T-helper 1 cell treated with Interleukin-12 subunit alpha and Interleukin-12 subunit beta and Interleukin-4 antibody, amounts not matched to agents 30 μg/mL and 1 μg/mL, for 36 hours (primary cell): Measurements from ENCODE around the gene FUBP3.
A peak's percentile ranks its signal among the peaks of the same experiment; 100 is the strongest.

Experiments used
- H3K27ac Mint-ChIP-seq: one replicate; pipeline ENCODE4 v1.8.0; 2021; ENCODE audit warnings: mild to moderate bottlenecking, mixed read lengths
- H3K27me3 Mint-ChIP-seq: one replicate; pipeline ENCODE4 v1.8.0; 2021; ENCODE audit warnings: low read depth, mixed read lengths
- H3K36me3 Mint-ChIP-seq: one replicate; pipeline ENCODE4 v1.8.0; 2021; ENCODE audit warnings: low read depth, mixed read lengths
- H3K4me1 Mint-ChIP-seq: one replicate; pipeline ENCODE4 v1.8.0; 2021; ENCODE audit warnings: low read depth, mixed read lengths
- H3K4me3 Mint-ChIP-seq: one replicate; pipeline ENCODE4 v1.8.0; 2021; ENCODE audit warnings: mild to moderate bottlenecking, moderate library complexity, mixed read lengths
- H3K9me3 Mint-ChIP-seq: one replicate; pipeline ENCODE4 v1.8.0; 2021; ENCODE audit warnings: mixed read lengths

FUBP3 gene

DNA sequence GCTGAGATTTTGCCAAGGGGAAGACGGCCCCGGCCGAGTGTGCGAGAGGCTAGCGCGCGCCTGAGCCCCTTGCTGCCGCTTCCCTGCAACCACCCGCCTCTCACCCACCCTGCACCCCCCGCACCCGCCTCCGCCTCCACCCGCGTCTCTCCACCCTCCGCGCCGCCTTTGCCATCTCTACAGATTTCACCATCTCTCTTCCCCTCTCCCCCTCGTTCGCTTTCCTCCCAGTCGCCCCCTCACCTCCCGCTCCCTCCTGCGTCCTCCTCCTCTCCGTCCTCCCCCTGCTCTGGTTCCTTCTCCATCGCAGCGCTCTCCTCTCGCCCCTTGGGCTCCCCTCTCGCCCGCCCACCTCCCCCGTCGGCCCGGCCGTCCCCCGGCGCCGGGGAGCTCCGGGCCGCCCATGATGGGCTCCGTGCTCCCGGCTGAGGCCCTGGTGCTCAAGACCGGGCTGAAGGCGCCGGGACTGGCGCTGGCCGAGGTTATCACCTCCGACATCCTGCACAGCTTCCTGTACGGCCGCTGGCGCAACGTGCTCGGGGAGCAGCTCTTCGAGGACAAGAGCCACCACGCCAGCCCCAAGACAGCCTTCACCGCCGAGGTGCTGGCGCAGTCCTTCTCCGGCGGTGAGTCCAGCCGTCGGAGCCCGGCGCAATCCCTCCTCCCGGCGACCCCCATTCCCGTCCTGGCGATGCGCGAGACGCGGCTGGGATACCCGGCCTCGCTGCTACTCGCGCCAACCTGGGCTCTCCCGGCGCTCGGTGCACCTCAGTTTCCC, 85.1 kb downstream of the FUBP3 start, which contains the start of gene PRDM12:
PRDM12 (plus strand) TSS at position 344 of the 778 bp plus-strand sequence; CDS start at position 404, 60 bp downstream.
- H3K27ac Mint-ChIP-seq, result peak within 1 kb of the TSS; percentile 62
- H3K9me3 Mint-ChIP-seq, result no peaks in the 10 kb centered on the region
- no peak within 1 kb of the TSS for H3K4me3 Mint-ChIP-seq
- H3K4me1 Mint-ChIP-seq, result peaks cover 2% of the 10 kb centered on the region
- peaks cover 1% of the 10 kb centered on the region for H3K36me3 Mint-ChIP-seq
- peaks cover 72% of the 10 kb centered on the region for H3K27me3 Mint-ChIP-seq

DNA sequence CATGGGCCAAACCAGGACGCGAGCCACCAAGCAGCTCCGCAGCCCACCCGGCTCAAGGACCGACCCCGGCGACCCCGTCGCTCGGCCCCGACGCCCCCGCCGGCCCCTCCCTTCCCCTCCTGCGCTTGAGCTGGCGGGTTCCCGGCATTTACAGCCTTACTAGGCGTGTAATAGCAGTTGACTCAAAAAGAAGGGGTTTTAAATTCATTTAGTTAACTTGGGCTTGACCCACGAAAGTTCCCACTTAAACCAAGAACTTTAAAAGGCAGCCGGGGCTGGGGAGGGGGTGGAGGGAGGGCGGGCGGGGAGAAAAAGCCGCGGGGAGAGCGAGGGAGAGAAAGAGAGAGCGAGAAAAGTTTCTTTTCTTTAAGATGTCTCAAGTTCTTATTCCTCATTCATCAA, 85.7 kb downstream of the FUBP3 start:
- H3K36me3 Mint-ChIP-seq, result peaks cover 1% of the 10 kb centered on the region
- no peaks in the 10 kb centered on the region for H3K9me3 Mint-ChIP-seq
- H3K4me3 Mint-ChIP-seq, result no peak overlapping the region
- H3K27me3 Mint-ChIP-seq, result peaks cover 69% of the 10 kb centered on the region
- H3K27ac Mint-ChIP-seq, result peak overlapping the region; percentile 62
- H3K4me1 Mint-ChIP-seq, result peaks cover 2% of the 10 kb centered on the region

DNA sequence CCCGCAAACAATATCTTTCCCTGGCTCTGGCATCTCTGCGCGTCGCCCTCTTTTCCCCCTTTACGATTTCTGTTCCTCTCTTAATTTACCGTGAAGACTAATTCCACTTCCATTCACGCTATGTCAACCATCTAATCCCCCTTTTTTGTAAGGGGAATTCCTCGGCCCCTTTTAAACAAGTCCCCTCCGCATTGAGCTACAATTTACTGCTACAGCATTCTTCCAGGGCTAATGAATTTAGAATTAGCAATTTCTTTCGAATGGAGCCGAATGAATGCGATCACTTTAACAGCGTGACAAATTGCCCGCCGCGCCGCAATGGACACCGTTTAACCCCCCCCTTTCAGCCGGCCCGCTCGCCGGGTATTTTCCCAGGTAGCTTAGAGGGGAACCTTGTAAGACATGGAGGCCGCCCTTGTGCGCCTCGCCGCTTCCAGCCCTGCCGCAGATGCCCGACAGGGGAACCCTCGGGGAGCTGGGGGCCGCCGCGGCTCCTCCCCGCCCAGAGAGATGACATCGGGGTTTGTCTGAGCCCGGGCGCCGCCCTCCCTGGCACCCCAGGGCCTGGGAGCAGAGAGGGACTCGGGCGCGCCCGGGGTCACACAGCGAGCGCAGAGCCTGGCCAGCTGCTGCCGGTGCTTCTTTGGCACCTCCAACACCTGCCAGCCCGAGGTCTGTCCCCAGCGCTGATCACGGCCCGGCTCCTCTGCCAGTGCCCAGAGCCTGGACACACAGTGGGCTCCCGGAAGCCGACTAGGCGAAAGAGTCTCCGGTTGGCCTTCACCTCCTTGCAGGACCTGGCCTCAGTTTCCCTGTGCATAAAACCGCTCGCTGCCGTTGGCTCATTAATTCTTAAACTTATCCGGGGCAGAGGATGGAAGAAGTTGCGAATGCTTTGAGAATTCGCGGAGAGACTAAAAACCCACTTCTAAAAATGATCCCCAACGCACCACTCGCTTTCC, 86.3 kb downstream of the FUBP3 start:
- peak overlapping the region; percentile 62 for H3K27ac Mint-ChIP-seq
- H3K4me1 Mint-ChIP-seq, result peaks cover 2% of the 10 kb centered on the region
- H3K36me3 Mint-ChIP-seq, result peaks cover 1% of the 10 kb centered on the region
- no peaks in the 10 kb centered on the region for H3K9me3 Mint-ChIP-seq
- H3K4me3 Mint-ChIP-seq, result no peak overlapping the region
- peaks cover 69% of the 10 kb centered on the region for H3K27me3 Mint-ChIP-seq

DNA sequence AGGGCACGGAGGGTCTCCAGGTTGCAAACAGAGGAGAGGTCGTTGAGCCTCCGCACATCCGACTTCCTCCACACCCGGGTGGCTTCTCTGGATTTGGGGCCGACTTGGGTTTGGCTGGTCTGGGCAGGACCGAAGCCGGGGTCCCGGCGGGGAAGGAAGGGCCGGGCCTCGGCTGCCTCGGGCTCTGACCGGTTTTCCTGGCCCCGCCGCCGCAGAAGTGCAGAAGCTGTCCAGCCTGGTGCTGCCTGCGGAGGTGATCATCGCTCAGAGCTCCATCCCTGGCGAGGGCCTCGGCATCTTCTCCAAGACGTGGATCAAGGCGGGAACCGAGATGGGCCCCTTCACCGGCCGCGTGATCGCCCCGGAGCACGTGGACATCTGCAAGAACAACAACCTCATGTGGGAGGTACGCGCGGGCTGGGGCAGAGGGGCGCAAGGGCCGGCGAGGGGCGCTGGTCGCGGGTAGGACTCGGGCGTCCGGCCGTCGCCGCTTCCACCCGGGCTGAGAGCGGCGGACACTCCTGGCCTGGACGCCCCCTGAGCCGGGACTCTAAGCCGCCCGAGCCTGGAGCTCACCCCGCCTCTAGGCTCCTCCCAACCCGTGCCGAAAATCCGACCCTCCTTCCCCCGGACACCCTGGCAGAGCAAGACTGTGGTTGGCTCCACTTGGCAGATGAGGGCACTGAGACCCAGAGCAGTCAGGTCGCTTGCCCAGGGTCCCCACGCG, 87.2 kb downstream of the FUBP3 start:
- Mint-ChIP-seq H3K4me3 (no peak overlapping the region), H3K36me3 (peaks cover 1% of the 10 kb centered on the region), H3K9me3 (no peaks in the 10 kb centered on the region), H3K27ac (no peak overlapping the region), H3K27me3 (peaks cover 69% of the 10 kb centered on the region), H3K4me1 (peaks cover 2% of the 10 kb centered on the region)

DNA sequence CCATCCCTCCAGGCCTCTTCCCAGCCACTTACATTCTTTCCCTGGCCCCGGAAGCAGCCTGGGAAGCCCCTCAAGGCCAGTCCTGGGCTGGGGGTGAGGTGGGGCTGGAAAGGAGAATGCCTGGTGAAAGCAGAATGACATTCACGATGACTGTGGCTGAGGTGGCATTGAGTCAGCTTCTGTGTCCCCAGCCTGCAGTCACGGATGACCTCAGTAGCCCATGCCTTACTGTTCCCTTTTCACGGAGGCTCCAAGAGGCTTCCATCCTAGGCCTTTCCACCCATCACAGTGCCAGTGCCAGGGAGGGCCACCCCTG, 87.7 kb downstream of the FUBP3 start:
- Mint-ChIP-seq H3K27me3 (peaks cover 67% of the 10 kb centered on the region), H3K4me3 (no peak overlapping the region), H3K4me1 (peaks cover 2% of the 10 kb centered on the region), H3K9me3 (no peaks in the 10 kb centered on the region), H3K27ac (no peak overlapping the region), H3K36me3 (peaks cover 1% of the 10 kb centered on the region)

DNA sequence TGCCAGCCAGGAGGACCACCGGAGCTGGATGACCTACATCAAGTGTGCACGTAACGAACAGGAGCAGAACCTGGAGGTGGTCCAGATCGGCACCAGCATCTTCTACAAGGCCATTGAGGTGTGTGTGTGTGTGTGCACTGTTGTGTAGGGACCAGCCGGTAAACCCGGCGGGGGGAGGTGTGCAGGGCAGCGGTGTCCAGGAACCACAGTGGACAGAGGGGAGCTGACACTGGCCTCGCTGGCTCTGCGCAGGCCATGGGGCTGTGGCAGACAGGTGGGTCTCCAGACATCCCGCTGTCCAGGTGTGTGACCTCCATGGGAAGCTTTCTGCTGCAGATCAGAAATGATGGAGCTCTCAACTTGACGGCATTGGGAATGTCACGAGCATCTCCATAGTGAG, 88.8 kb downstream of the FUBP3 start:
- H3K4me3 Mint-ChIP-seq, result no peak overlapping the region
- H3K27ac Mint-ChIP-seq, result no peak overlapping the region
- H3K4me1 Mint-ChIP-seq, result peaks cover 2% of the 10 kb centered on the region
- H3K36me3 Mint-ChIP-seq, result peaks cover 1% of the 10 kb centered on the region
- peaks cover 55% of the 10 kb centered on the region for H3K27me3 Mint-ChIP-seq
- H3K9me3 Mint-ChIP-seq, result no peaks in the 10 kb centered on the region

DNA sequence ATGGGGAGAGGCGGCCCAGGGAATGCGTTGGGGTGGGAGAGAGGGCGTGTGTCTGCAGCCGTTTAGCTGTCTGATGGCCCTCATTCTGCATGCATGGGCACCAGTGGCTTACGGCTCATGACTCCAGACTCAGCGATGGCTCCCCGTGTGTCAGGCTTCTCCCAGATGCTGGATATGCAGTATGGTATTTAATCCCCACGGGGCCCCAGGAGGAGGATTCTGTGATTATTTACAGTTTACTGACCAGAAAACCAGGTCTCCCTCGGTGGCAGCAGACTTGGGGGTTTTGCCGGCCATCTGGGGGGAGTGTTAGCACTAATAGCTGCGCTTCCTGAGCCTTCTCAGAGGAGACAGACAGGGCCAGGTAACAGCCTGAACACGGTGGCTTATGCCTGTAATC, 89.3 kb downstream of the FUBP3 start:
- Mint-ChIP-seq H3K27ac (no peak overlapping the region), H3K9me3 (no peaks in the 10 kb centered on the region), H3K4me1 (peaks cover 2% of the 10 kb centered on the region), H3K27me3 (peaks cover 54% of the 10 kb centered on the region), H3K36me3 (peaks cover 1% of the 10 kb centered on the region), H3K4me3 (no peak overlapping the region)

DNA sequence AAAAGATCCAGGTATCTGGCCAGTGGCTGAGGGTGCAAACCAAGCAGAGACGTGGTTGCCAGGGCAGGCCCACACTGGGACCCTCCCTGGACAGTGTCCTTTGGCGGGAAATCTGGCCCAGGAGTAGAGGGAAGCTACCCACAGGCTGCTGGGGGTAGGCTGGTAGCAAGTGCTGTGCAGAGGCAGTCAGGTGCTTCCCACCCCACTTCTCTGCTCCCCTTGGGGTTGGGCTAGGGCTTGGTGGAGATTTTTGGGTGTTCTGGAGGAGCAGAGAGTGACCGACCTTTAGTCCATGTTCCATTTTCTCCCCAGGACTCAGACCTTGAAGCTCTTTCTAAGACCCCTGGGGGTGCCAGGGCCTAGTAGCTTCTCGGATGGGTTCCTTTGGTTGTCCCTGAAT, 90.6 kb downstream of the FUBP3 start:
- peaks cover 2% of the 10 kb centered on the region for H3K4me1 Mint-ChIP-seq
- H3K27me3 Mint-ChIP-seq, result peaks cover 43% of the 10 kb centered on the region
- H3K9me3 Mint-ChIP-seq, result no peaks in the 10 kb centered on the region
- no peak overlapping the region for H3K4me3 Mint-ChIP-seq
- H3K36me3 Mint-ChIP-seq, result peaks cover 1% of the 10 kb centered on the region
- H3K27ac Mint-ChIP-seq, result no peak overlapping the region

DNA sequence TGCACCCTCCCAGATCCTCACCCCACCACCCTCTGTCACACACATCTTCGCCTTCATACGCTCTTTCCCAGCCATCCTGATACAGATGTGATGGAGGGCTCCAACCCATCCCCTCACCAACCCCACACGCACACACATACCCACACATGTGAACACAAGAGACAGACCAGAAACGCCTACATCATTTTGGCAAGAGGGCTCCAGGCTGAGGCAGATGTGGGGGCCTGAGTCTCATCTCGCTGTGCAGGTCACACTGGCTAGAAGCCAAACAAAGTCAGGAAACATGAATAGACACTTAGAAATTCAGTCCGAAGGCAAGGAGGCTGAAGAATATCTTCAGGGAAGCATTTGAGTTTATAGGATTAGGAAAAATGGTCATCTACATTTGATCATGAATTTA, 91.3 kb downstream of the FUBP3 start:
- H3K9me3 Mint-ChIP-seq, result no peaks in the 10 kb centered on the region
- H3K36me3 Mint-ChIP-seq, result no peaks in the 10 kb centered on the region
- H3K27ac Mint-ChIP-seq, result no peak overlapping the region
- no peaks in the 10 kb centered on the region for H3K4me1 Mint-ChIP-seq
- no peak overlapping the region for H3K4me3 Mint-ChIP-seq
- H3K27me3 Mint-ChIP-seq, result peaks cover 36% of the 10 kb centered on the region

DNA sequence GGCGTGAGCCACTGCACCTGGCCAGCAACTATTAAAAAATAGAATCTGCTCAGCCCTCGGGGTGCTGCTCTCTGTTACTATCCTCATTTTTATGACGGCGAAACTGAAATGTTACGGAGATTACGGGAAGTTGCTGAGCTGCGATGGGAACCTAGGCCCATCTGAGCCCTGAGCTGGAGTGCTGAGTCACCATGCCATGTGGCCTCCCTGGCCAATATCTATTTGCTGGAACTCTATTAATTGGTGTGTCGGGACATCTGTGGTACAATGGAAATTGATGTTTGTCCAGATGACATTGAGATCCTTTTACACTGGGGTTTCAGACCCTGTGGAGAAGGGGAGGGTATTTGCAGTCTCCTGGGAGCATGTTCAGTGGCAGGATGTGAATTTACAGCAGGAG, 93.1 kb downstream of the FUBP3 start:
- Mint-ChIP-seq H3K4me3 (no peak overlapping the region), H3K27me3 (peaks cover 21% of the 10 kb centered on the region), H3K9me3 (no peaks in the 10 kb centered on the region), H3K36me3 (no peaks in the 10 kb centered on the region), H3K27ac (no peak overlapping the region), H3K4me1 (no peaks in the 10 kb centered on the region)

DNA sequence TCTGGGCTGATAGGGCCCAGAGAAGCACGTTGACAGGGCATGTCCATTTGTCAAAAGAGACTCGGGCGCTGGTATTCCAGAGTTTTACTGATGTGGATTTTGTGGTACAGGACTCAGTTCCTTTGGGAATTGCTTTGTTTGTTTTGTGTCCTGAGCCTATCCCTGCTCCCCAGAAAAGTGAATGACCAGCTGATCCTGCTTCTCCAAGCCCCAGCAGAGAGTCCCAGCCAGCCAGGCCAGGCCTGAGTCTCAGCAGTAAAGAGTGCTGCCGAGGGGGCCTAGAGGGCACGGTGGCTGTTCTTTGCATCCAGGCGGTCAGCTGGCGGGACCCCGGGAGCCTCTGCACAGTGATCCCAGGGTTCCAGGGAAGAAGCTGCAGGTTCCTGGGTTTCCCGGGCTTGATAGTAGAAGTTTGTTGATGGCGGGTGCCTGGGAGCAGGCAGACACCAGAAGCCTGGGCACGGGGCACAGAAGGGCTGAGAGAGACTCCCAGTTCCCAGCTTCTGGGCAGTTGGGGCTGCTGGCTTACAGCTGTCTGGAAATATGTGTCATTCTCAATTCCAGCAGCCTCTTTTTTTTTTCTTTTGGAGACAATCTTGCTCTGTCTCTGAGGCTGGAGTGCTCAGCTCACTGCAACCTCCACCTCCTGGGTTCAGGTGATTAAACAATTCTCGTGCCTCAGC, 93.7 kb downstream of the FUBP3 start:
- no peaks in the 10 kb centered on the region for H3K36me3 Mint-ChIP-seq
- H3K4me3 Mint-ChIP-seq, result no peak overlapping the region
- no peak overlapping the region for H3K27ac Mint-ChIP-seq
- no peaks in the 10 kb centered on the region for H3K9me3 Mint-ChIP-seq
- H3K27me3 Mint-ChIP-seq, result peaks cover 17% of the 10 kb centered on the region
- H3K4me1 Mint-ChIP-seq, result no peaks in the 10 kb centered on the region

DNA sequence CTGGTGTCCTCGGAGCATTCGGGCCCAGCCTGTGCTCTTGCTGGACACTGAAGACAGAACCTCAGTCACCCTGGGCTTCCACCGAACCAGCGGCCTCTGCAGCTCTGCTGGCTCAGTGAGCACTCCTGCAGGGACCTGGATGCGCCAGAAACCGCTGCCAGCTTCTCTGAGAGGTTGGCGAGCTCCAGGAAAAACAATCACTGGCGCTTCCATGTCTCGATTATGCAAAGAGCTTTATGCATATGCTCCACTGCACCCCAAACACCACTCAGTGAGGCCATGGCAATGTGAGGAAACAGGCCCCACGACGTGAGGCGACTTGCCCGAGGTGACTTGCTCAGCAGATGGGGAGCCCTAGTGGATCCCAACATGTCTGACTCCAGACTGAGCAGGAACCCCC, 96.0 kb downstream of the FUBP3 start:
- no peak overlapping the region for H3K4me3 Mint-ChIP-seq

DNA sequence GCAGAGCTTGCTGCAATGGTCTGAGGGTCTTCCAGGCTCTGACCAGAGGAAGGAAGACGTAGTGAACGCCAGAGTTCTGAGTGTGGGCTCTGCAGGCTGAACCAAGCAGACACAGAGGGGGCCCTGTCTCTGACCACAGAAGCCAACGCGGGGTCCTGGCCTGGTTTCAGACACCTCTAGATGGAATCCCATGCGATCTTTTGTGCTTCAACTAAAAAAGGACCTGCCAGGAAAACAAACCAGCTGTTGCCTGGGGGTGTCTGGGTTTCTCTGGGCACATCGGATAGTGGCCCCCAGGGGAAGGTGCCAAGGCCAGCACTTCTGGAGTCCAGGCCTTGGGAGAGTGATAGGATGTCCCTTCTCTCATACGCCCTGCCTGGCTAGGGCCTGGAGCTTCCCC, 97.9 kb downstream of the FUBP3 start:
- H3K36me3 Mint-ChIP-seq, result no peaks in the 10 kb centered on the region
- no peak overlapping the region for H3K4me3 Mint-ChIP-seq
- H3K27me3 Mint-ChIP-seq, result peaks cover 26% of the 10 kb centered on the region
- no peaks in the 10 kb centered on the region for H3K9me3 Mint-ChIP-seq
- H3K4me1 Mint-ChIP-seq, result peaks cover under 1% of the 10 kb centered on the region
- H3K27ac Mint-ChIP-seq, result no peak overlapping the region

More for the DNA sequence above, 96.0 kb downstream of the FUBP3 start:
- no peaks in the 10 kb centered on the region for H3K9me3 Mint-ChIP-seq
- H3K4me1 Mint-ChIP-seq, result no peaks in the 10 kb centered on the region
- H3K36me3 Mint-ChIP-seq, result no peaks in the 10 kb centered on the region
- H3K27ac Mint-ChIP-seq, result no peak overlapping the region
- peaks cover 30% of the 10 kb centered on the region for H3K27me3 Mint-ChIP-seq
